ENCODE data around the gene WDR46. TPM values are rescaled to one million over a fixed set of nuclear protein-coding genes. Genes with fewer than 3 reads are reported as not detected.

The WDR46 gene
- total and polyA plus RNA-seq, 2 of the 13 experiments (the other 11 are each of a cell fraction or from before 2014, with no cell fraction given) = 47.4 to 105 TPM

DNA sequence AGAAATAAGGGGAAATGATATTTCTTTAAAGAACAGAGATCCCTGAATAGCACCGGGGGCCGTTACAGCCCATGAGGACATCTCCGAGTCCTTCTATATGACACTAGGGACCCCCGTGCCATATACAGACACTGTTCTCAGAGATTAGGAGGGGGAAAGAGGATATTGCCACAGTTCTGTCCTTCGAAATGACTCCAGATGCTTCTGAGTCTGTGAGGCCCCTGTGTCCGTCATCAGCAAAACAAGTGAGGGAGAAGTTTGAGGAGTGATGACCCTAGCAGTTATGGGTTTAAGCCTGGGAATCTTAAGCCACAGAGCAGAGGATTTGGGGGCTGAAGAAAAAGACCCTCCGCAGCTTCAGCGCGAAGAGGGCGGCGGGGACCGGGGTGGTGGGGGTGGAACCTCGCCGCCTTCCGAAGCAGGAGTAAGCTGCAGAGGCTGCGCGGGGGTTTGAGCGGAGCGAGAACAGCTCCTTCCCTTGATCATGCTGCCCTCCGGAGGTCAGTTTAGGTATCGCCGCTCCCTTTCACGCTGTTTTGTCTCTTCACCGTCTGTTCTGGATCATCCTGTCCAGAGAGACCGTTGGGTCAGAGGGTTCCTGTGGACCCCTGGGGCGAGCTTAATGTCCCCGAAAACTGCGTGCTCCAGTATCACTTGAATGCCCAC lies 40.9 kb downstream of the WDR46 start (continued):
- TF ChIP-seq, protein P1, sequence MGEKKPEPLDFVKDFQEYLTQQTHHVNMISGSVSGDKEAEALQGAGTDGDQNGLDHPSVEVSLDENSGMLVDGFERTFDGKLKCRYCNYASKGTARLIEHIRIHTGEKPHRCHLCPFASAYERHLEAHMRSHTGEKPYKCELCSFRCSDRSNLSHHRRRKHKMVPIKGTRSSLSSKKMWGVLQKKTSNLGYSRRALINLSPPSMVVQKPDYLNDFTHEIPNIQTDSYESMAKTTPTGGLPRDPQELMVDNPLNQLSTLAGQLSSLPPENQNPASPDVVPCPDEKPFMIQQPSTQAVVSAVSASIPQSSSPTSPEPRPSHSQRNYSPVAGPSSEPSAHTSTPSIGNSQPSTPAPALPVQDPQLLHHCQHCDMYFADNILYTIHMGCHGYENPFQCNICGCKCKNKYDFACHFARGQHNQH (CRISPR knock-in tag; IDR thresholded peaks at IDR 0.05) = peak; percentile 43; the same call in 1 of the 2 replicates
- TF ChIP-seq, protein P2, sequence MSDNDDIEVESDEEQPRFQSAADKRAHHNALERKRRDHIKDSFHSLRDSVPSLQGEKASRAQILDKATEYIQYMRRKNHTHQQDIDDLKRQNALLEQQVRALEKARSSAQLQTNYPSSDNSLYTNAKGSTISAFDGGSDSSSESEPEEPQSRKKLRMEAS (IDR thresholded peaks at IDR 0.05) = 0 out of 2 replicates have a peak, but pooled peaks have one; percentile 1
- no peak for TF ChIP-seq ZNF543 (CRISPR knock-in tag; IDR thresholded peaks at IDR 0.05)
- TF ChIP-seq MED13 (CRISPR knock-in tag; IDR thresholded peaks at IDR 0.05) = no peak
- TF ChIP-seq, protein P3, sequence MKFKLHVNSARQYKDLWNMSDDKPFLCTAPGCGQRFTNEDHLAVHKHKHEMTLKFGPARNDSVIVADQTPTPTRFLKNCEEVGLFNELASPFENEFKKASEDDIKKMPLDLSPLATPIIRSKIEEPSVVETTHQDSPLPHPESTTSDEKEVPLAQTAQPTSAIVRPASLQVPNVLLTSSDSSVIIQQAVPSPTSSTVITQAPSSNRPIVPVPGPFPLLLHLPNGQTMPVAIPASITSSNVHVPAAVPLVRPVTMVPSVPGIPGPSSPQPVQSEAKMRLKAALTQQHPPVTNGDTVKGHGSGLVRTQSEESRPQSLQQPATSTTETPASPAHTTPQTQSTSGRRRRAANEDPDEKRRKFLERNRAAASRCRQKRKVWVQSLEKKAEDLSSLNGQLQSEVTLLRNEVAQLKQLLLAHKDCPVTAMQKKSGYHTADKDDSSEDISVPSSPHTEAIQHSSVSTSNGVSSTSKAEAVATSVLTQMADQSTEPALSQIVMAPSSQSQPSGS (CRISPR knock-in tag; IDR thresholded peaks at IDR 0.05) = no peak; the same call in 1 of the 2 replicates
- TF ChIP-seq SALL1 (CRISPR knock-in tag; IDR thresholded peaks at IDR 0.05) = peak; percentile 65
- no peak for TF ChIP-seq DMAP1 (CRISPR knock-in tag; IDR thresholded peaks at IDR 0.05)
- no peak for TF ChIP-seq ZNF136 (CRISPR knock-in tag; IDR thresholded peaks at IDR 0.05; ENCODE audit: low read depth)
- TF ChIP-seq GATAD1 (CRISPR knock-in tag; IDR thresholded peaks at IDR 0.05) = peak; percentile 58; the same call in 1 of the 2 replicates
- TF ChIP-seq, protein P4, sequence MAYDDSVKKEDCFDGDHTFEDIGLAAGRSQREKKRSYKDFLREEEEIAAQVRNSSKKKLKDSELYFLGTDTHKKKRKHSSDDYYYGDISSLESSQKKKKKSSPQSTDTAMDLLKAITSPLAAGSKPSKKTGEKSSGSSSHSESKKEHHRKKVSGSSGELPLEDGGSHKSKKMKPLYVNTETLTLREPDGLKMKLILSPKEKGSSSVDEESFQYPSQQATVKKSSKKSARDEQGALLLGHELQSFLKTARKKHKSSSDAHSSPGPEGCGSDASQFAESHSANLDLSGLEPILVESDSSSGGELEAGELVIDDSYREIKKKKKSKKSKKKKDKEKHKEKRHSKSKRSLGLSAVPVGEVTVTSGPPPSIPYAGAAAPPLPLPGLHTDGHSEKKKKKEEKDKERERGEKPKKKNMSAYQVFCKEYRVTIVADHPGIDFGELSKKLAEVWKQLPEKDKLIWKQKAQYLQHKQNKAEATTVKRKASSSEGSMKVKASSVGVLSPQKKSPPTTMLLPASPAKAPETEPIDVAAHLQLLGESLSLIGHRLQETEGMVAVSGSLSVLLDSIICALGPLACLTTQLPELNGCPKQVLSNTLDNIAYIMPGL (CRISPR knock-in tag; IDR thresholded peaks at IDR 0.05; ENCODE audit: borderline replicate concordance in 1 of 2, low read depth in 1 of 2) = peak; percentile 44 to 91; a peak in 3 of 4 replicates
- TF ChIP-seq, protein P5, sequence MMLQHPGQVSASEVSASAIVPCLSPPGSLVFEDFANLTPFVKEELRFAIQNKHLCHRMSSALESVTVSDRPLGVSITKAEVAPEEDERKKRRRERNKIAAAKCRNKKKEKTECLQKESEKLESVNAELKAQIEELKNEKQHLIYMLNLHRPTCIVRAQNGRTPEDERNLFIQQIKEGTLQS (CRISPR knock-in tag; IDR thresholded peaks at IDR 0.05) = 0 out of 2 replicates have a peak, but pooled peaks have one; percentile 10
- no peak for TF ChIP-seq SMAD1 (CRISPR knock-in tag; IDR thresholded peaks at IDR 0.05; ENCODE audit: borderline replicate concordance, low read depth)
- TF ChIP-seq NFATC3 (CRISPR knock-in tag; IDR thresholded peaks at IDR 0.05) = 0 out of 2 replicates have a peak, but pooled peaks have one; percentile 3
- TF ChIP-seq, protein P6, sequence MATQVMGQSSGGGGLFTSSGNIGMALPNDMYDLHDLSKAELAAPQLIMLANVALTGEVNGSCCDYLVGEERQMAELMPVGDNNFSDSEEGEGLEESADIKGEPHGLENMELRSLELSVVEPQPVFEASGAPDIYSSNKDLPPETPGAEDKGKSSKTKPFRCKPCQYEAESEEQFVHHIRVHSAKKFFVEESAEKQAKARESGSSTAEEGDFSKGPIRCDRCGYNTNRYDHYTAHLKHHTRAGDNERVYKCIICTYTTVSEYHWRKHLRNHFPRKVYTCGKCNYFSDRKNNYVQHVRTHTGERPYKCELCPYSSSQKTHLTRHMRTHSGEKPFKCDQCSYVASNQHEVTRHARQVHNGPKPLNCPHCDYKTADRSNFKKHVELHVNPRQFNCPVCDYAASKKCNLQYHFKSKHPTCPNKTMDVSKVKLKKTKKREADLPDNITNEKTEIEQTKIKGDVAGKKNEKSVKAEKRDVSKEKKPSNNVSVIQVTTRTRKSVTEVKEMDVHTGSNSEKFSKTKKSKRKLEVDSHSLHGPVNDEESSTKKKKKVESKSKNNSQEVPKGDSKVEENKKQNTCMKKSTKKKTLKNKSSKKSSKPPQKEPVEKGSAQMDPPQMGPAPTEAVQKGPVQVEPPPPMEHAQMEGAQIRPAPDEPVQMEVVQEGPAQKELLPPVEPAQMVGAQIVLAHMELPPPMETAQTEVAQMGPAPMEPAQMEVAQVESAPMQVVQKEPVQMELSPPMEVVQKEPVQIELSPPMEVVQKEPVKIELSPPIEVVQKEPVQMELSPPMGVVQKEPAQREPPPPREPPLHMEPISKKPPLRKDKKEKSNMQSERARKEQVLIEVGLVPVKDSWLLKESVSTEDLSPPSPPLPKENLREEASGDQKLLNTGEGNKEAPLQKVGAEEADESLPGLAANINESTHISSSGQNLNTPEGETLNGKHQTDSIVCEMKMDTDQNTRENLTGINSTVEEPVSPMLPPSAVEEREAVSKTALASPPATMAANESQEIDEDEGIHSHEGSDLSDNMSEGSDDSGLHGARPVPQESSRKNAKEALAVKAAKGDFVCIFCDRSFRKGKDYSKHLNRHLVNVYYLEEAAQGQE (IDR thresholded peaks at IDR 0.05; ENCODE audit: borderline replicate concordance in 1 of 2, low read depth in 1 of 2, low read length in 2 of 2) = no peak
- TF ChIP-seq, protein P7, sequence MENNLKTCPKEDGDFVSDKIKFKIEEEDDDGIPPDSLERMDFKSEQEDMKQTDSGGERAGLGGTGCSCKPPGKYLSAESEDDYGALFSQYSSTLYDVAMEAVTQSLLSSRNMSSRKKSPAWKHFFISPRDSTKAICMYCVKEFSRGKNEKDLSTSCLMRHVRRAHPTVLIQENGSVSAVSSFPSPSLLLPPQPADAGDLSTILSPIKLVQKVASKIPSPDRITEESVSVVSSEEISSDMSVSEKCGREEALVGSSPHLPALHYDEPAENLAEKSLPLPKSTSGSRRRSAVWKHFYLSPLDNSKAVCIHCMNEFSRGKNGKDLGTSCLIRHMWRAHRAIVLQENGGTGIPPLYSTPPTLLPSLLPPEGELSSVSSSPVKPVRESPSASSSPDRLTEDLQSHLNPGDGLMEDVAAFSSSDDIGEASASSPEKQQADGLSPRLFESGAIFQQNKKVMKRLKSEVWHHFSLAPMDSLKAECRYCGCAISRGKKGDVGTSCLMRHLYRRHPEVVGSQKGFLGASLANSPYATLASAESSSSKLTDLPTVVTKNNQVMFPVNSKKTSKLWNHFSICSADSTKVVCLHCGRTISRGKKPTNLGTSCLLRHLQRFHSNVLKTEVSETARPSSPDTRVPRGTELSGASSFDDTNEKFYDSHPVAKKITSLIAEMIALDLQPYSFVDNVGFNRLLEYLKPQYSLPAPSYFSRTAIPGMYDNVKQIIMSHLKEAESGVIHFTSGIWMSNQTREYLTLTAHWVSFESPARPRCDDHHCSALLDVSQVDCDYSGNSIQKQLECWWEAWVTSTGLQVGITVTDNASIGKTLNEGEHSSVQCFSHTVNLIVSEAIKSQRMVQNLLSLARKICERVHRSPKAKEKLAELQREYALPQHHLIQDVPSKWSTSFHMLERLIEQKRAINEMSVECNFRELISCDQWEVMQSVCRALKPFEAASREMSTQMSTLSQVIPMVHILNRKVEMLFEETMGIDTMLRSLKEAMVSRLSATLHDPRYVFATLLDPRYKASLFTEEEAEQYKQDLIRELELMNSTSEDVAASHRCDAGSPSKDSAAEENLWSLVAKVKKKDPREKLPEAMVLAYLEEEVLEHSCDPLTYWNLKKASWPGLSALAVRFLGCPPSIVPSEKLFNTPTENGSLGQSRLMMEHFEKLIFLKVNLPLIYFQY (CRISPR knock-in tag; IDR thresholded peaks at IDR 0.05; ENCODE audit: borderline replicate concordance) = 0 out of 2 replicates have a peak, but pooled peaks have one; percentile 20
